Measurements from ENCODE around the gene SLC6A6.

Gene SLC6A6

GRCh38 chr3:14445773-14446172 lies 43.4 kb downstream of the SLC6A6 start:
- Histone ChIP-seq H3K4me3 (ENCODE audit: low read depth, low read length) (no peak overlapping the region), H3K9me3 (ENCODE audit: control insufficient read depth, insufficient read depth, low read length) (peaks cover 4% of the 10 kb centered on the region), H3K36me3 (ENCODE audit: control insufficient read depth, insufficient read depth, low read length) (peaks cover 49% of the 10 kb centered on the region)

GRCh38 chr3:14446988-14447570 lies 44.7 kb downstream of the SLC6A6 start:
- no peaks in the 10 kb centered on the region for H3K27me3 ChIP-seq (ENCODE audit: control insufficient read depth, insufficient read depth, low read length)
- no peaks in the 10 kb centered on the region for H3K4me1 ChIP-seq (ENCODE audit: control insufficient read depth, insufficient read depth, low read length)
- H3K36me3 ChIP-seq (ENCODE audit: control insufficient read depth, insufficient read depth, low read length) = peaks cover 61% of the 10 kb centered on the region
- peaks cover 4% of the 10 kb centered on the region for H3K9me3 ChIP-seq (ENCODE audit: control insufficient read depth, insufficient read depth, low read length)
- no peak overlapping the region for H3K4me3 ChIP-seq (ENCODE audit: low read depth, low read length)
- H3K9ac ChIP-seq (ENCODE audit: low read depth, low read length) = no peak overlapping the region

More at GRCh38 chr3:14445773-14446172, 43.4 kb downstream of the SLC6A6 start:
- Histone ChIP-seq H3K4me1 (ENCODE audit: control insufficient read depth, insufficient read depth, low read length) (no peaks in the 10 kb centered on the region), H3K9ac (ENCODE audit: low read depth, low read length) (no peak overlapping the region), H3K27me3 (ENCODE audit: control insufficient read depth, insufficient read depth, low read length) (no peaks in the 10 kb centered on the region)

GRCh38 chr3:14448063-14448462 lies 45.7 kb downstream of the SLC6A6 start:
- Histone ChIP-seq H3K9ac (ENCODE audit: low read depth, low read length) (no peak overlapping the region), H3K4me3 (ENCODE audit: low read depth, low read length) (no peak overlapping the region), H3K36me3 (ENCODE audit: control insufficient read depth, insufficient read depth, low read length) (peaks cover 68% of the 10 kb centered on the region), H3K4me1 (ENCODE audit: control insufficient read depth, insufficient read depth, low read length) (no peaks in the 10 kb centered on the region), H3K9me3 (ENCODE audit: control insufficient read depth, insufficient read depth, low read length) (peaks cover 4% of the 10 kb centered on the region), H3K27me3 (ENCODE audit: control insufficient read depth, insufficient read depth, low read length) (no peaks in the 10 kb centered on the region)

GRCh38 chr3:14448756-14449727 lies 46.6 kb downstream of the SLC6A6 start:
- Histone ChIP-seq H3K4me3 (ENCODE audit: low read depth, low read length) (no peak overlapping the region), H3K9ac (ENCODE audit: low read depth, low read length) (no peak overlapping the region), H3K36me3 (ENCODE audit: control insufficient read depth, insufficient read depth, low read length) (peaks cover 63% of the 10 kb centered on the region), H3K9me3 (ENCODE audit: control insufficient read depth, insufficient read depth, low read length) (peaks cover 4% of the 10 kb centered on the region), H3K4me1 (ENCODE audit: control insufficient read depth, insufficient read depth, low read length) (no peaks in the 10 kb centered on the region), H3K27me3 (ENCODE audit: control insufficient read depth, insufficient read depth, low read length) (no peaks in the 10 kb centered on the region)

GRCh38 chr3:14450506-14450905 lies 48.1 kb downstream of the SLC6A6 start:
- no peaks in the 10 kb centered on the region for H3K27me3 ChIP-seq (ENCODE audit: control insufficient read depth, insufficient read depth, low read length)
- peaks cover 4% of the 10 kb centered on the region for H3K9me3 ChIP-seq (ENCODE audit: control insufficient read depth, insufficient read depth, low read length)
- H3K4me1 ChIP-seq (ENCODE audit: control insufficient read depth, insufficient read depth, low read length) = no peaks in the 10 kb centered on the region
- H3K4me3 ChIP-seq (ENCODE audit: low read depth, low read length) = no peak overlapping the region
- H3K36me3 ChIP-seq (ENCODE audit: control insufficient read depth, insufficient read depth, low read length) = peaks cover 64% of the 10 kb centered on the region
- H3K9ac ChIP-seq (ENCODE audit: low read depth, low read length) = no peak overlapping the region

GRCh38 chr3:14450922-14451606 lies 48.7 kb downstream of the SLC6A6 start:
- no peaks in the 10 kb centered on the region for H3K4me1 ChIP-seq (ENCODE audit: control insufficient read depth, insufficient read depth, low read length)
- peaks cover 59% of the 10 kb centered on the region for H3K36me3 ChIP-seq (ENCODE audit: control insufficient read depth, insufficient read depth, low read length)
- no peak overlapping the region for H3K4me3 ChIP-seq (ENCODE audit: low read depth, low read length)
- H3K27me3 ChIP-seq (ENCODE audit: control insufficient read depth, insufficient read depth, low read length) = no peaks in the 10 kb centered on the region
- no peak overlapping the region for H3K9ac ChIP-seq (ENCODE audit: low read depth, low read length)
- H3K9me3 ChIP-seq (ENCODE audit: control insufficient read depth, insufficient read depth, low read length) = peaks cover 4% of the 10 kb centered on the region

GRCh38 chr3:14451844-14452739 lies 49.7 kb downstream of the SLC6A6 start:
- Histone ChIP-seq H3K27me3 (ENCODE audit: control insufficient read depth, insufficient read depth, low read length) (no peaks in the 10 kb centered on the region), H3K4me1 (ENCODE audit: control insufficient read depth, insufficient read depth, low read length) (no peaks in the 10 kb centered on the region), H3K9me3 (ENCODE audit: control insufficient read depth, insufficient read depth, low read length) (peaks cover 4% of the 10 kb centered on the region), H3K4me3 (ENCODE audit: low read depth, low read length) (no peak overlapping the region), H3K36me3 (ENCODE audit: control insufficient read depth, insufficient read depth, low read length) (peaks cover 49% of the 10 kb centered on the region), H3K9ac (ENCODE audit: low read depth, low read length) (no peak overlapping the region)

GRCh38 chr3:14452740-14453710 lies 50.6 kb downstream of the SLC6A6 start:
- no peaks in the 10 kb centered on the region for H3K27me3 ChIP-seq (ENCODE audit: control insufficient read depth, insufficient read depth, low read length)
- H3K9me3 ChIP-seq (ENCODE audit: control insufficient read depth, insufficient read depth, low read length) = no peaks in the 10 kb centered on the region
- no peak overlapping the region for H3K4me3 ChIP-seq (ENCODE audit: low read depth, low read length)
- H3K9ac ChIP-seq (ENCODE audit: low read depth, low read length) = no peak overlapping the region
- peaks cover 42% of the 10 kb centered on the region for H3K36me3 ChIP-seq (ENCODE audit: control insufficient read depth, insufficient read depth, low read length)
- peaks cover 1% of the 10 kb centered on the region for H3K4me1 ChIP-seq (ENCODE audit: control insufficient read depth, insufficient read depth, low read length)

- Histone ChIP-seq H3K4me1 (ENCODE audit: control insufficient read depth, insufficient read depth, low read length) (peaks cover 4% of the 10 kb centered on the region), H3K4me3 (ENCODE audit: low read depth, low read length) (no peak overlapping the region), H3K36me3 (ENCODE audit: control insufficient read depth, insufficient read depth, low read length) (peaks cover 36% of the 10 kb centered on the region), H3K27me3 (ENCODE audit: control insufficient read depth, insufficient read depth, low read length) (no peaks in the 10 kb centered on the region), H3K9me3 (ENCODE audit: control insufficient read depth, insufficient read depth, low read length) (no peaks in the 10 kb centered on the region), H3K9ac (ENCODE audit: low read depth, low read length) (no peak overlapping the region)
These were observed 51.7 kb downstream of the SLC6A6 start for GRCh38 chr3:14453876-14454638.

Measured in iPS-15b (cell line).